Medulla oblongata (tissue), 1 donor: ENCODE measurements around the gene PDX1.

Source experiments
- DNase-seq: peaks from one replicate; pipeline ENCODE4 v3.0.0-alpha.2; 2015; ENCODE audit errors: extremely low spot score

Gene PDX1

DNA sequence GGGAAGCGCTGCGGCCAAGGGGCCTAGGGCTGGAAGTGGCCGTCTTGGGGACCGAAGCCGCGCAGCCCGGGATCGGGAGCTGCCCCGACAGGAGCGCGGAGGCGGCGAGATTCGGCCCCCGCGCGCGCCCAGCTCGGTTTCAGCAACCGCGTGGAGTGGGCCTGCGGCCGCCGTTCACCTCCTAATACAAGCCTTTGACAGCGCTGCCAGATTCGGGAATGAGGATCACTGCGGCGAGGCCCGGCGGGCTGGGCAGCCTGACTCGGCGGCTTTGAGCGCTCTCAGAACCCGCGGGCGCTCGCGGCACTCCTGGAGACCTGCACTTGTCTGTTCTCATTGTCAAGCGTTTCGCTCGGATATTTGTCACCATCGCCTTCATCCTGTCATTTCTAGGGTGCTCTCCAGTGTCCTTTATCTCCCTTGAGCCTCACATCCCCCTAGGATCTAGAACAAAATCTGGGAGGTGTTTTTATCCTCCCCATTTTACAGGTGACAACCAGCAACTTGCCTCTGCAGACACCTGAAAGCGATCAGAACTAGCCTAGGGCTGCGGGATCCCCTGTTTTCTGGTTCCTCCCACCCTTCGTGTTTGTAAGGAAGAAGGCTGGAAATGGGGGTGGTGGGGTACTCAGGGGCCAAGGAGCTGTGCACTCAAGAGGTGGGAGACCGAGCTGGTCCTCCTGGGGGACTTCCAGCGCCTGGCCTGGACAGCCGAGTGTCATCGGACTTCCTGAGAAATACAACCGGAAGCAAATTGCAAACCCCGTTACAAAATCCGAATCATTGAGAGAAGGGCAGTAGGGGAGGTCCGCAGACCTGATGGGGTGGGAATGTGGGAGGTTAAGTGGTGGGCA, 50.8 kb downstream of the PDX1 start:
- DNase-seq, result no peak

DNA sequence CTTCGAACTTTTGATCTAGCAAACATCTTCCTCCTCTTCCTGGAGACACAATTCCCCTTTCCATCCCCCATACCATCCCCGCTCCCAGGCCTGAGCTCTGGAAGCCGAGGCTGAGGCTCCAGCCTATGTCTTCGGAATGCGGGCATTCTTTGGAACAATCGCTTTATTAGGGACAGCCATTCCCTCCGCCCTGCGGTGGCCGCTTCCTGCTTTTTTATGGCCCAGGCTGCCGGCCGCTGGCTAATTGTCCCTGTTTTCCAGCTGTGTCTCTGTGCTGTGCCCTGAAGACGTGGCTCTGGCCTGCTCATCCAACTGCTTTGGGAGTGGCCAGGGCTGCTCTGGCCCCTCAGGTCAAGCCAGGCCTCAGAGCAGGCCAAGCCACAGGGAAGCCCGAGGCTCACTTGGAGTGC, 51.4 kb downstream of the PDX1 start:
- no peak for DNase-seq

DNA sequence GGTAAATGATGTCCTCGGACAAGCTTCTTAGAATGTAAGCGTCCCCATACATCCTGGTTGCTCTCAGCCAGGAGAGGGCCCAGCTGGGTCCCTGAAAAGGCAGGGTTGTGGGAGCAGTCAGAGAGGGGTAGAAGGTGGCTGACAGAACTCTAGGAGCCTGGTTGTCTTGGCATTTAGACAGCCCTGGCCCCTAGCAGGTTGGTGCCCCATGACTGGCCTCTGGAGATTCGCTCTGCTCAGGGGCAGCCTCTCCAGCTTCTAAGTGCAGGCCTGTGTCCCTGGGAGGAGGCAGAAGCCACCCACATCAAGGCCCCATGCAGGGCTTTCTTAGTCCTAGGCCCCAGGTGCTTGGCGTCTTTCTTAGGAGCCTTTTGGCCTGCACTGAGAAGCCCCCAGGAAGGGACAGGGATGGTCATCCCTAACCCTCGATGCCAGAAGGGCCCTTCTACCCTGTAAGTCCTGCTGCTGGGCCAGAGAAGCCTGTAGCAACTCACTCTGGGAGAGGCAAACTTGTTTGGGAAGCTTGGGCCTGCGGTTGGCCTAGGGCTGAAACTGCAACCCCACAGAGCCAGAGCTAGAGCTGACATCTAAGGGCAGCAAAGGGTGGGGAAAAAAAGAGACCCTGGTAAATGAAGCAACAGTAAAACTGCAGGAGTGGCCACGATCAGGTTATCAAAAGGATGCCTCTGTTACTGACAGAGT, 52.1 kb downstream of the PDX1 start:
- DNase-seq, result no peak

GRCh38 chr13:27972478-27972820, 52.6 kb downstream of the PDX1 start:
- DNase-seq, result no peak

DNA sequence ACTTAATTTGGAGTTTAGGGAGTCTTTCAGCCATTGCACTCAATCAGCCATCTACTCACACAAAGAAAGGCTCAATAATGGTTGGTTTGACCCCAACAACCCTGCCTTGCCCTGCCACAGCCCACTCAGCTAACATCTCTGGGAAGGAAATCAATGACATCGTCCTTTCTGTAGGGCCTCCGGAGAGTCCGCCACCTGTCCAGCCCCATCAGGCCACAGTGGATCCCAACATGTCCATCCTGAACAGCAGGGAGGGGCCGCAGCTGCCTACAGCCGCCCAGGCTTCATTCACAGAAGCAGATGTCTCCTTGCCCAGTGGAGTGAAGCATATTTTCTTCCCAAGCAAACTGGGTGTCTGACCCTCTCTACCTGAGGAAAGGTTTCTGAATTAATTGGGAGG, 53.5 kb downstream of the PDX1 start:
- DNase-seq, result no peak

DNA sequence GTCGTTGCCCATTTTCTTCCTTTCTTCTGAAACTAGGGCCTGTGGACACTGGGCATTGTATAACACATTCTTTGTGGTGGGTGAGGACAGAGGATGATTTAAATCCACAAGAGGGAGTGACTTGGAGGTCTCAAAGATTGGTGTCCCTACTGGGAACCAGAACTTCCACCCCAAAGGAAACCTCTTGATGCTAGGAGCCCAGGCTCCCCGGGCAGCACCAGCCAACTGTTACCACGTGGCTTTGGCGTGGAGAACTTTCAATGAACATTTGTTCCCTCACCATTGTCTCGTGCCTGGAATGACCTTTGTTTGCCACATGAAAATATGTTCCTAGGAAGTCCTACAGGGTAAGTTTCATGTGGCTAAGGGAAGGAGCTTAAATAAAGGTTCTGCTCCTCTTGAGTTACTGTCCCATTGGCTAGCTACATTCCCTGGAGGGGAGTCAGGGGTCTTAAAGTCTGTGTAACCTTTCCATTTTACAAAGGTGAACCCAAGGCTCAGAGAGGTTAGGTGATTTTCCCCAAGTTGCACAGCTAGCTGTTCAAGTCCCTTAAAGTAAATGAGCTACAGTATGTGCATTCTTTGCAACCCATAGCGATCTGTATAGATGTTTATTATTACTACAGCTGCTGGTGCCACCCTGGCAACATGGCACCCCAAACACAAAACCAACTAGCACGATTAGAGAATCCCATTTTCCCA, 54.3 kb downstream of the PDX1 start:
- no peak for DNase-seq
